Measurements from ENCODE around the gene NRG4.
"Not testable (repeated sequence)": the region's sequence is repeated elsewhere in the genome, so short reads cannot be mapped to it uniquely, and the experiment has no call there.

Gene NRG4

DNA sequence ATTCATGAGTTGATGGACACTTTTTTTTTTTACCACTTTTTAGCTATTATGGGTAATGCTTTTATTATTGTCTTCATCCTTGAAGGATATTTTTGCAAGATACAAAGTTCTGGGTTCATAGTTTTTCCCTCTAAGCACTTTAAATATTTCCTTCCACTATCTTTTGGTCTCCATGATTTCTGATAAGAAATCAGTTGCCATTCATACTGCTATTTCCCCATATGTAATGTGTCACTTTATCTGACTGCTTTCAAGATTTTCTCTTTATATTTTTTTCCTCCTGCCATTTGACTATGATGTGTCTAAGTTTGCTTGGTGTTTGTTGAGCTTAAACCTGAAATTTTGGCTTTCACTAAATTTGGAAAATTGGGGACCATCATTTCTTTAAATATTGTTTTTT is 19.3 kb downstream of the NRG4 start:
- no peak for DNase-seq

DNA sequence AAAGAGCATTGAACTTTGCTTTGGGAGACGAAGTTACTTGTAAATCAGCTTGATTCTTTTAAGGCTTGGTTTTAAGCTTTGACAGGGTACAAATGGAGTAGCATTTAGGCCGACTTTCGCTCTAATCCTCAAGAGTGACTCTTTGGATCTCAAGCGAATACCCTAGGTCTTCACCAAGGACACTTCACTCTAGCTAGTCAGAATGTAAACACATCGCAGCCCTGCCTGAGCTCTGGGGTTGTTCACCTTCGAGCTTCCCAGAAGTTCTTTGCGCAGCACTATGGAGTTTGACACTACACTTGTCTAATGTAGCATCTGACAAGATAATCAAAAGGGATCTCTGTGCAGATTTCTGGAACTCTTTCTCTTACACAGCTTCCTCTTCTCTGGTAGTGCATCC is 22.3 kb downstream of the NRG4 start:
- no peak for DNase-seq

DNA sequence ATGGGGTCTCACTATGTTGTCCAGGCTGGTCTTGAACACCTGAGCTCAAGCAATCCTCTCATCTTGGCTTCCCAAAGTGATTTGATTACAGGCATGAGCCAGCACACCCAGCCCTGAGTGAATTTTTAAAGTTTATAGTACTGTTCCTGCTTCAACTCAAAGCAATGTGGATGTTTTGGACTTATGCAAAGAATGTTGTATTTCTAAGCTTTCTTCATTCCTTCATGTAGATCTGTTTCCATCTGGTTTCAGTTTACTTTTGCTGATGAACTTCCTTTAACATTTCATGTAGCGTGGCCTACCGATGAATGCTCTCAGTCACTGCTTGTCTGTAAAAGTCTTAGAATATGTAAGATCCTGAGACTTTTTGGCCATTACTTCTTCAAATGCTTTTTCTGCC is 23.2 kb downstream of the NRG4 start:
- DNase-seq, result no peak

GRCh38 chr15:75985971-75986370 is 26.3 kb downstream of the NRG4 start:
- no peak for DNase-seq

DNA sequence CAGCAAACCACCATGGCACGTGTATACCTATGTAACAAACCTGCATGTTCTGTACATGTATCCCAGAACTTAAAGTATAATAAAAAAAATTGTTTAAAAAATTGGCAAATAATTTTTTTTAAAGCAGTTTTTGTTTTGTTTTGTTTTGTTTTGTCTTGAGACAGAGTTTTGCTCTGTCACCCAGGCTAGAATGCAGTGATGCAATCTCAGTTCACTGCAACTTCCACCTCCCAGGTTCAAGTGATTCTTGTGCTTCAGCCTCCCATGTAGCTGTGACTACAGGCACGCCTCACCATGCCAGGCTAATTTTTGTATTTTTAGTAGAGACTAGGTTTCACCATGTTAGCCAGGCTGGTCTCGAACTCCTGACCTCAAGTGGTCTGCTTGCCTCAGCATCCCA is 27.5 kb downstream of the NRG4 start:
- DNase-seq, result not testable (repeated sequence)

DNA sequence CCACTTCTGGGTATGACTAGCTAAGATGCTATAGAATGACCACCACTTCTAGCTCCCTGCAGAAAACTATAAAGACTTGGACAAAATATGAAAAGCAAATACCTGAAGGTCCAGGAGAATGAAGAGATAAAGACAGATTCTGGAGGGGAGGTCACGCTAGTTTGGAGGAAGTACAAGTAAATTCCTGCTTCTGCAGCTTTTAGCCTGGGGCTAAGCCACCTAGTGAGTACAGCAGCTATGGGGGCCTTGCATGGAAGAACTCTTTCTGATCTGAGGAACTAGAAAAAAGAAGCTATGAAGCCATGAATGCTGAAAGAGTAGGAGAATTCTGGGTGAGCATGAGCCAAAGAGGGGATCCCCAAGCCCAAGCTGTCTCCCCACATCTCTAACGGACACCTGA is 29.8 kb downstream of the NRG4 start:
- DNase-seq, result no peak

DNA sequence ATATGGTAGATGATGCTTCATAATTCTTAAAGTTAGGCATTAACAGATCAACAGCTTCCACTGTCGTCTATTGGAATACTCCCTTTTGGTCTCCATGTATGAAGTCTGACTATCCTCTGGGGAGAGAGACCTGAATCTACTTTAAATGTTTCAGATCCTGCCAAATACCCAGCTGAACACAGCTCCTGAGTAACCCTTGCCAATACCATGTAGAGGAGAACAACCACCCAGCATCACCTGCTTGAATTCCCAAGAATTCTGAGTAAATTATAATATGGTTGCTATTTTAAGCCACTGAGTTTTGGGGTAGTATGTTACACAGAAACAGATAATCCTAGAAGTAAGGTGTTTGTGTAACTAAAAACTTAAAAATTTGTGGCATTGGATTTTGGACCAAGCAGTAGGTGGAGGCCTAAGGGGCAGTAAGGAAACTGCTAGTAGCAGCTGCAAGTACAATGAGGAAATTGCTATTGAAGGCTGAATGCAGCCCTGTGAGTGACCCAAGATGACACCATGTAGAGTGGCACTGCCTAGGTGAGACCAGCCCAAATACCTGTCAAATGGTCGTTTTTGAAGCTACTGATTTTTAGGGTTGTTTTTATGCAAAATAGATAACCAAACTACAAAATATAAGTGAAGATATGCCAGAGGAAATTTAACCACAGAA is 30.9 kb downstream of the NRG4 start:
- DNase-seq, result no peak

DNA sequence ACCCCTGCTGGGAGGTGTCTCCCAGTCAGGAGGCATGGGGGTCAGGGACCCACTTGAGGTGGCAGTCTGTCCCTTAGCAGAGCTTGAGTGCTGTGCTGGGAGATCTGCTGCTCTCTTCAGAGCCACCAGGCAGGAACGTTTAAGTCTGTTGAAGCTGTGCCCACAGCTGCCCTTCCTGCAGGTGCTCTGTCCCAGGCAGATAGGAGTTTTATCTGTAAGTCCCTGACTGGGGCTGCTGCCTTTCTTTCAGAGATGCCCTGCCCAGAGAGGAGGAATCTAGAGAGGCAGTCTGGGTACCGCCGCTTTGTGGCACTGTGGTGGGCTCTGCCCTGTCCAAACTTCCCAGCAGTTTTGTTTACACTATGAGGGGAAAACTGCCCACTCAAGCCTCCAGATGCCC is 35.5 kb downstream of the NRG4 start:
- DNase-seq, result not testable (repeated sequence)

GRCh38 chr15:75966073-75966472 is 46.2 kb downstream of the NRG4 start:
- no peak for DNase-seq

- no peak for DNase-seq
These were observed 50.9 kb downstream of the NRG4 start for GRCh38 chr15:75961331-75961730.

- no peak for DNase-seq
These were observed 56.5 kb downstream of the NRG4 start for GRCh38 chr15:75955720-75956119.

- no peak for DNase-seq
These were observed 59.7 kb downstream of the NRG4 start for GRCh38 chr15:75952525-75952924.

DNA sequence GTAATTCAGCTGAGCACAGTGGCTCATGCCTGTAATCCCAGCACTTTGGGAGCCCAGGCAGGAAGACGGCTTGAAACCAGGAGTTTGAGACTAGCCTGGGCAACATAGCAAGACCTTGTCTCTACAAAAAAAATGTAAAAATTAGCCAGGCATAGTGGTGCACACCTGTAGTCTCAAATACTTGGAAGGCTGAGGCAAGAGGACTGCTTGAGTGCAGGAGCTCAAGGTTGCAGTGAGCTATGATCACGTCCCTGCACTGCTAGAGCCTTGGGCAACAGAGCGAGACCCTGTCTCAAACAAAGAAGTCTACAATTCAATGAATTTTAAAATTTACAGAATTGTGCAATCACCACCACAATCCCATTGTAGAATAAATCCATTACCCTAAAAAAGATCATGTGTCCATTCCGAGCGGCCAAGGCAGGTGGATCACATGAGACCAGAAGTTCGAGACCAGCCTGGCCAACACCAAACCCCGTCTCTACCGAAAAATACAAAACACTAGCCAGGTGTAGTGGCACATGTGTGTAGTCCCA is 63.4 kb downstream of the NRG4 start:
- DNase-seq, result no peak

GRCh38 chr15:75947092-75947491 is 65.1 kb downstream of the NRG4 start:
- DNase-seq, result no peak

DNA sequence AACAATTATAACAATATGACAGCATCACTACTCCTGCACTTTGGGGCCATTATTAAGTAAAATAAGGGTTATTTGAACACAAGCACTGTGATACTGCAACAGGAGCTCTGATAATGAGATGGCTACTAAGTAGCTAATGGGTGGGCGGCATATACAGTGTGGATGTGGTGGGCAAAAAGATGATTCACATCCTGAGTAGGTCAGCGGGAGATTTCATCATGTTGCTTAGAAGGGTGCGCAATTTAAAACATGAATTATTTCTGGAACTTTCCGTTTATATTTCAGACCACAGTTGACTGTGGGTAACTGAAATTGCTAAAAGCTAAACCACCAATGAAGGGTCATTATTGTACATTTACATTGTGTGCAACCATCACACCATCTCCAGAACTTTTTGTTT is 66.3 kb downstream of the NRG4 start:
- no peak for DNase-seq

- DNase-seq, result no peak
These were observed 68.5 kb downstream of the NRG4 start for GRCh38 chr15:75943713-75944215.

DNA sequence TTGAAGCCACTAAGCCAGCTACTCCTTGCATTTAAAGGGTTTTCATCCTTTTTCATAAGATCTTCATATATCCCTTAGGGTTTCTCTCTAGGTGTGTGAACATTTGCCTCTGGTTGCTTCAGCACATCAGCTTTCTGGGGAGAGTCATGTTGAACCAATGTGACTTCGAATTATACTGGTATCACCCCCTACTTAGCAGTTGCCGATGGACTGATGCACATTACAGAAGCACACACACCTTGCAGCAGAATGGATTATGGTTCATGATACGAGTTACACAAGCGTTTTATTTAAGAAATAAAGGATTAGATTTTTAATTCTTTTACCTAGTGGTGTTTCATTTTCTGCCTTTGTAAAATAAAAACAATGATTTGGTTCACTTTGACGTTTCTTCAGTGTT is 69.0 kb downstream of the NRG4 start:
- DNase-seq, result no peak

- no peak for DNase-seq
These were observed 69.8 kb downstream of the NRG4 start for GRCh38 chr15:75942464-75942863.

- no peak for DNase-seq
These were observed 81.4 kb downstream of the NRG4 start for GRCh38 chr15:75930866-75931265.

DNA sequence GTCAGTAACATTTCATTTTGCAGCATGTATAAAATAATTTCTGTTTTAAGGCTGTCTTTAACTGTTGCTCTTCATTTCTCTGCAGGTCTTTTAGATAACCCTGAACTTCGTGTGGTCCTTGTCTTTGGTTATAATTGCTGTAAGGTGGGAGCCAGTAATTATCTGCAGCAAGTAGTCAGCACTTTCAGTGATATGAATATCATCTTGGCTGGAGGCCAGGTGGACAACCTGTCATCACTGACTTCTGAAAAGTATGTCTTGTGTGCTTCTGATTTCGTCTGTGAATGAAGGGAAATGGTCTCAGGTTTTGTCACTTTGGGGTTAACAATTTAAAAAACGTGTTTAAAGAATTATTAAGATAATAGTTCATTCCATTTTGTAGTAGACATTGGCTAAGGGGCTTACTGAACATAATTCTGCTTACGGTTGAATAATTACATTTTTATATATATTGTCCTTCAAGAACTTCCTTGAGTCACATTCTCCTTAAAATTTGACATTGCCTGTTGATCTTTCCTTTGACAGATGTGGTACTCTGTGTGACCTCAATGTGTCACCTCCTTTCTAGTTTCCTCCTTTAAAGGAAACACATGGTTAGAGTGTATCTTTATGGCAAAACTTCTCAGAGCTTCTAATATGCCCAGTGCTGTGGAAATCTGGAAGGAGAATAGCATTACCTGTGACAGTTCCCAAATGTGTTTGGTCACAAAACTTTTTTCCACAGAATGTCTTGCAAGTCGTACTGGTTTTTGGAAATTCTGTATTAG is 82.2 kb downstream of the NRG4 start:
- peak; percentile 9 to 47 for DNase-seq

DNA sequence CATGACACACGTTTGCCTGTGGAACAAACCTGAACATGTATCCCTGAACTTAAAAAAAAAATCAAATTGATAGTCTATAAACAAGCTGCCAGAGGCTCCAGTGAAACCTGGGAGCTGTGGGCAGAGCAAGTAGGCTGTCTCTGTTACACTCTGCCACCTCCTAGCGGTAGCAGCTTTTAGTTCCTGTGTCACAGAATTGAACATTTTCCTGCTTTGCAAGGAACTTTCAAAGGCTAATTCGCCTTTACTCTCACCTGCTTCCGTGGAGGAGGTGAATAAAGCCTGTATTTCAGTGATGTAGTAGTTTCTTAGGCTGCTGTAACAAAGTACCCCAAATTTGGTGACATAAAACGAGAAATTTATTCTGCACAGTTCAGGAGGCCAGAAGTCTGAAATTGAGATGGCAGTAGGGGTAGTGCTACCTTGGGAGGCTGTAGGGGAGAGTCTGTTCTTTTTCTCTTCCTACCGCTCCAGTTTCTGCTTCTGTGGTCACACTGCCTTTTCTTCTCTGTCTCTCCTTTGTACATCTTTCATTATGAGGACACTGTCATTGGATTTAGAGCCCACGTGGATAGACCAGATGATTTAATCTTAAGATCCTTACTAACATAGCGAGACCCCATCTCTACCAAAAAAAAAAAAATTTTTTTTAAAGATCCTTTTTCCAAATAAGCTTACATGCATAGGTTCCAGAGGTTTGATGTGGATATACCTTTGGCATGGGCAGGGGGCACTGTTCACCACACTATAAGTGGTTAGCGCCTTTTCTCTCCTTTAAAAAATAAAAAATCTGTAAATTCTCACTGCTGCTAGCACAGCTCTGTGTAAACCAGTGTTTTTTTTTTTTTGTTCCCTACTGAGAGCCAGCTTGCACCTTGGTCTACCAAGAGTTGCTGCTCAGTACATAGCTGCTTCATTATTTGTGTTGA is 83.3 kb downstream of the NRG4 start:
- no peak for DNase-seq

- no peak for DNase-seq
These were observed 84.6 kb downstream of the NRG4 start for GRCh38 chr15:75927601-75928000.

GRCh38 chr15:75926931-75927330 is 85.3 kb downstream of the NRG4 start:
- DNase-seq, result no peak
